CD4-positive, alpha-beta memory T cell (primary cell): Measurements from ENCODE around the gene TOX4. TPM values are rescaled to one million over a fixed set of nuclear protein-coding genes. Genes with fewer than 3 reads are reported as not detected.

Experiments used
- CTCF ChIA-PET: fragments of 350-600 bp; sonication (Branson Sonifier 250); formaldehyde crosslinking; loops from one replicate; lab custom pipeline; 2021; ENCODE audit warnings: inconsistent platforms; ENCODE audit not compliant: partially characterized antibody; lab: Charles Lee
- POLR2A ChIA-PET: fragments of 350-600 bp; sonication (Branson Sonifier 250); formaldehyde crosslinking; loops from one replicate; lab custom pipeline; 2021; ENCODE audit not compliant: partially characterized antibody; lab: Charles Lee
- DNase-seq, 5 donors: peaks; one replicate each; pipeline versions ENCODE4 v3.0.0 to v3.0.0-alpha.2; 2020 to 2022; ENCODE audit warnings: mixed read lengths in 1 of 5
- H3K27ac ChIP-seq: one replicate; pipeline ENCODE4 v1.7.0; 2013; ENCODE audit warnings: low read depth, low read length
- H3K27me3 ChIP-seq: 2 replicates; pipeline ENCODE4 v1.7.0; 2013; ENCODE audit warnings: mild to moderate bottlenecking, low read length, moderate library complexity; ENCODE audit not compliant: insufficient read depth
- H3K36me3 ChIP-seq: 2 replicates; pipeline ENCODE4 v1.7.0; 2013; ENCODE audit warnings: mild to moderate bottlenecking, low read length, moderate library complexity; ENCODE audit not compliant: insufficient read depth
- H3K4me1 ChIP-seq: 2 replicates; pipeline ENCODE4 v1.7.0; 2013; ENCODE audit warnings: mild to moderate bottlenecking, low read length, moderate library complexity; ENCODE audit not compliant: insufficient read depth
- H3K4me3 ChIP-seq, 2 donors: one replicate each; pipeline ENCODE4 v1.7.0; 2013; ENCODE audit warnings: low read length in 2 of 2, mild to moderate bottlenecking in 1 of 2
- H3K9me3 ChIP-seq, 2 donors: one replicate each; pipeline ENCODE4 v1.7.0; 2013; ENCODE audit warnings: low read length in 2 of 2, control low read depth in 1 of 2; ENCODE audit not compliant: control insufficient read depth in 1 of 2
- H3K27ac Mint-ChIP-seq, 7 donors: one replicate each; pipeline ENCODE4 v1.8.0; 2020 to 2021; ENCODE audit warnings: mixed read lengths in 7 of 7, mild to moderate bottlenecking in 6 of 7, inconsistent platforms in 3 of 7, moderate library complexity in 3 of 7
- H3K27me3 Mint-ChIP-seq, 2 donors: one replicate each; pipeline ENCODE4 v1.8.0; 2020 to 2021; ENCODE audit warnings: mixed read lengths in 2 of 2
- H3K36me3 Mint-ChIP-seq, 2 donors: one replicate each; pipeline ENCODE4 v1.8.0; 2020 to 2021; ENCODE audit warnings: mixed read lengths in 2 of 2, inconsistent platforms in 1 of 2, mild to moderate bottlenecking in 1 of 2
- H3K4me1 Mint-ChIP-seq, 4 donors: one replicate each; pipeline ENCODE4 v1.8.0; 2020 to 2021; ENCODE audit warnings: mixed read lengths in 4 of 4, mild to moderate bottlenecking in 1 of 4
- H3K4me3 Mint-ChIP-seq, 8 donors: one replicate each; pipeline ENCODE4 v1.8.0; 2020 to 2021; ENCODE audit warnings: mixed read lengths in 8 of 8, mild to moderate bottlenecking in 7 of 8, moderate library complexity in 6 of 8, inconsistent platforms in 3 of 8
- H3K9me3 Mint-ChIP-seq, 8 donors: one replicate each; pipeline ENCODE4 v1.8.0; 2020 to 2021; ENCODE audit warnings: mixed read lengths in 8 of 8, mild to moderate bottlenecking in 5 of 8, inconsistent platforms in 3 of 8, moderate library complexity in 1 of 8
- intact Hi-C: fragments of 100-400 bp; cut with micrococcal nuclease; formaldehyde crosslinking; loops from one replicate; pipeline ENCODE4 v1.15.1; 2023
- polyA plus RNA-seq, 2 donors: library from polyadenylated mRNA; unstranded; fragments of 300-500 nt; fragmentation: Illumina TruSeq; gene quantifications; one replicate each; pipeline ENCODE4 v1.2.3, GENCODE V29; 2021
- total RNA-seq, 2 experiments: library from RNA; stranded (reverse); gene quantifications; one replicate each; pipeline ENCODE4 v1.2.3, GENCODE V29; 2021

TOX4 gene
- total and polyA plus RNA-seq, 4 experiments from 2014 or later = 81.8 to 86.2 (median 84.8) TPM

GRCh38 chr14:21498540-21499526 lies 21.8 kb downstream of the TOX4 start:
- Histone ChIP-seq H3K27ac (peak overlapping the region; percentile 55), H3K27me3 (no peaks in the 10 kb centered on the region), H3K36me3 (peaks cover 67% of the 10 kb centered on the region), H3K4me1 (peaks cover 15% of the 10 kb centered on the region), H3K9me3 (no peaks in the 10 kb centered on the region), H3K4me3 (no peak overlapping the region)
- Mint-ChIP-seq H3K4me3 (peak overlapping the region in 5 of 8 donors; percentile 2 to 75 (median 41)), H3K27ac (peak overlapping the region; percentile 55 to 92 (median 82)), H3K36me3 (peaks cover 30 to 83% of the 10 kb centered on the region in 2 donors), H3K9me3 (no peaks in the 10 kb centered on the region), H3K4me1 (peaks cover 18 to 43% (median 22%) of the 10 kb centered on the region in 4 donors), H3K27me3 (no peaks in the 10 kb centered on the region)
- ChIA-PET POLR2A (interaction anchor here (0.6 to 3.3 kb wide), 11 partner anchors 11 to 683 kb away, joined by 3 to 20 read pairs (median 6); partner anchors contain the start of genes CHD8, METTL3, RAB2B and SALL2), CTCF (interaction anchor here (0.9 to 6.9 kb wide), 23 partner anchors 9 to 1071 kb away, joined by 3 to 146 read pairs (median 6); partner anchors contain the start of genes CHD8, METTL3, RAB2B and SALL2)
- intact Hi-C loops = loop anchor here (1.0 kb wide), 1 partner anchor 58 kb away; no protein-coding TSS in a partner anchor
- DNase-seq = peak; percentile 50 to 65 (median 58)

GRCh38 chr14:21501568-21501967 lies 24.6 kb downstream of the TOX4 start:
- Mint-ChIP-seq H3K36me3 (peaks cover 22 to 71% of the 10 kb centered on the region in 2 donors), H3K9me3 (no peaks in the 10 kb centered on the region), H3K4me3 (no peak overlapping the region), H3K27me3 (no peaks in the 10 kb centered on the region), H3K4me1 (peaks cover 23 to 56% (median 32%) of the 10 kb centered on the region in 4 donors), H3K27ac (peak overlapping the region in 3 of 7 donors; percentile 52 to 63 (median 60))
- POLR2A ChIA-PET = interaction anchor here (2.2 kb wide), 1 partner anchor 10 kb away, joined by 12 read pairs; the partner anchor contains the start of gene METTL3
- no peaks in the 10 kb centered on the region for H3K27me3 ChIP-seq
- H3K4me1 ChIP-seq = peaks cover 26% of the 10 kb centered on the region
- CTCF ChIA-PET = interaction anchor here (1.7 to 6.9 kb wide), 3 partner anchors 13 to 56 kb away, joined by 9 to 146 read pairs (median 25); partner anchors contain the start of genes RAB2B and TOX4
- H3K9me3 ChIP-seq = no peaks in the 10 kb centered on the region
- H3K36me3 ChIP-seq = peaks cover 51% of the 10 kb centered on the region
- no peak overlapping the region for H3K27ac ChIP-seq
- intact Hi-C loops = no loop called here
- no peak overlapping the region for H3K4me3 ChIP-seq
- no peak for DNase-seq

GRCh38 chr14:21503376-21503775 lies 26.4 kb downstream of the TOX4 start:
- Mint-ChIP-seq H3K27me3 (no peaks in the 10 kb centered on the region), H3K9me3 (no peaks in the 10 kb centered on the region), H3K27ac (peak overlapping the region in 6 of 7 donors; percentile 10 to 74 (median 40)), H3K4me3 (peak overlapping the region in 1 of 8 donors; percentile 23), H3K36me3 (peaks cover 22 to 65% of the 10 kb centered on the region in 2 donors), H3K4me1 (peaks cover 29 to 66% (median 42%) of the 10 kb centered on the region in 4 donors)
- Histone ChIP-seq H3K9me3 (no peaks in the 10 kb centered on the region), H3K4me3 (no peak overlapping the region), H3K36me3 (peaks cover 41% of the 10 kb centered on the region), H3K27ac (no peak overlapping the region), H3K27me3 (no peaks in the 10 kb centered on the region), H3K4me1 (peaks cover 34% of the 10 kb centered on the region)
- DNase-seq = no peak
- intact Hi-C loops = no loop called here
- CTCF ChIA-PET = interaction anchor here (6.9 kb wide), 1 partner anchor 54 kb away, joined by 146 read pairs; no protein-coding TSS in a partner anchor
- POLR2A ChIA-PET = interaction anchor here (2.2 kb wide), 1 partner anchor 8 kb away, joined by 12 read pairs; the partner anchor contains the start of gene METTL3

DNA sequence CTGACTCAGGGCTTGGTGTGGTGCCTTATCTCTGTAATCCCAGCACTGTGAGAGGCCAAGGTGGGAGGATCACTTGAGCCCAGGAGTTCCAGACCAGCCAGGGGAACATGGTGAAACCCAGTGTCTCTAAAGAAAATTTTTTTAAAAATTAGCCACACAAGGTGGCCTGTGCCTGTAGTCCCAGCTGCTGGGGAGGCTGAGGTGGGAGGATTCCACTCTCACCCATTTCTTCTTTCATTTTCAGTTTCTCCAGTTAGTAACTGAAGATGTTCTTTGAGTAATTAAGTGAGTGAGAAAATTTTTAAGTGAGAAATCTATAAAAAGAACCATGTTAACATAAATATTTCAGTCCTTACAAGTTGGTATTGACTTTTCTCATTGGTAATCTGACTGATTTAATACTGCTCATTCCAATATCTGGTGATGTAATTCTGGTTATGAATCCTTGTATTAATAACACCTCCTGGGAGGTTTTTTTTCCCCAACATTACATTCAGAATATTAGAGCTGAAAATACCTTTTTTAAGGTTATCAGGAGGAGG lies 28.1 kb downstream of the TOX4 start:
- H3K36me3 Mint-ChIP-seq = peaks cover 16 to 54% of the 10 kb centered on the region in 2 donors
- H3K4me3 Mint-ChIP-seq = peak overlapping the region in 4 of 8 donors; percentile 31 to 71 (median 38)
- DNase-seq = peak in 1 of 5 donors; percentile 25
- Histone ChIP-seq H3K9me3 (no peaks in the 10 kb centered on the region), H3K4me1 (peaks cover 35% of the 10 kb centered on the region), H3K27ac (peak overlapping the region; percentile 9), H3K27me3 (no peaks in the 10 kb centered on the region), H3K4me3 (no peak overlapping the region), H3K36me3 (peaks cover 32% of the 10 kb centered on the region)
- H3K4me1 Mint-ChIP-seq = peaks cover 26 to 66% (median 43%) of the 10 kb centered on the region in 4 donors
- no peaks in the 10 kb centered on the region for H3K9me3 Mint-ChIP-seq
- ChIA-PET CTCF (interaction anchor here (0.8 kb wide), 1 partner anchor 52 kb away, joined by 3 read pairs; no protein-coding TSS in a partner anchor), POLR2A (no interaction called here)
- peak overlapping the region in 6 of 7 donors; percentile 22 to 83 (median 74) for H3K27ac Mint-ChIP-seq
- intact Hi-C loops = no loop called here
- H3K27me3 Mint-ChIP-seq = no peaks in the 10 kb centered on the region

- Mint-ChIP-seq H3K4me1 (peaks cover 29 to 68% (median 49%) of the 10 kb centered on the region in 4 donors), H3K27me3 (no peaks in the 10 kb centered on the region), H3K27ac (peak overlapping the region in 1 of 7 donors; percentile 83), H3K36me3 (peaks cover 13 to 51% of the 10 kb centered on the region in 2 donors), H3K4me3 (no peak overlapping the region), H3K9me3 (peaks cover 0 to 2% (median 0%) of the 10 kb centered on the region in 8 donors)
- no peaks in the 10 kb centered on the region for H3K27me3 ChIP-seq
- H3K9me3 ChIP-seq = no peaks in the 10 kb centered on the region
- ChIA-PET POLR2A (no interaction called here), CTCF (interaction anchor here (8.8 kb wide), 1 partner anchor 8 kb away, joined by 79 read pairs; no protein-coding TSS in a partner anchor)
- DNase-seq = no peak
- H3K4me3 ChIP-seq = no peak overlapping the region
- intact Hi-C loops = no loop called here
- H3K27ac ChIP-seq = no peak overlapping the region
- peaks cover 21% of the 10 kb centered on the region for H3K36me3 ChIP-seq
- peaks cover 42% of the 10 kb centered on the region for H3K4me1 ChIP-seq
Observed at GRCh38 chr14:21506557-21506956, 29.6 kb downstream of the TOX4 start.

DNA sequence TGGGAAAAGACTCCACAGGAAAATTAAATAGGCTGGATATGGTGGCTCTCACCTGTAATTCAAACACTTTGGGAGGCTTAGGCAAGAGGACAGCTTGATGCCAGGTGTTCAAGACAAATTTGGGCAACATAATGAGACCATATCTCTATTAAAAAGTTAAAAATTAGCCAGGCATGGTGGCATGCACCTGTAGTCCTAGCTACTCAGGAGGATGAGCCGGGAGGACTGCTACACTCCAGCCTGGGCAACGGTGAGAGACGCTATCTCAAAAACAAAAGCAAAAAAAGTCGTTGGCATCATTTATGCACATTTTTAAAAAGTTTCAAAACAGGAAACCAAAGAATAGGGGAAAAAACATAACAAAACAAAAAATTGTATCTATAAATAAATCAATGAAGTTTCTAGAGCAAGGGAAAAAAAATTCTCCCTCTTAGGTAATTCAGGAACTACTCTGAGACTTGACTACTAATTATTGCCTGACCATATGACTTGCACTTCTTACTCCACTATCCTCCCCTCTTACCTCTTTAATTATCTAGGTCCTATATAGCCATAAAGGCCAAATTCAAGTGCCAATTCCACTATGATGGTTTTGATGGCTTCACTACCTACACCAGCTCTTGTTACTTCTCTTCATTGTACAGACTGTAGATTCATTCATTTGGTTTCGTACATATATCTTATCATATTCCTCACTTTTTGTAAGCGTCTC lies 32.6 kb downstream of the TOX4 start:
- Histone ChIP-seq H3K4me3 (peak overlapping the region; percentile 93 to 100), H3K27me3 (no peaks in the 10 kb centered on the region), H3K36me3 (no peaks in the 10 kb centered on the region), H3K9me3 (no peaks in the 10 kb centered on the region), H3K4me1 (peaks cover 48% of the 10 kb centered on the region), H3K27ac (peak overlapping the region; percentile 88)
- DNase-seq = no peak
- peaks cover 0 to 2% (median 0%) of the 10 kb centered on the region in 8 donors for H3K9me3 Mint-ChIP-seq
- H3K36me3 Mint-ChIP-seq = peaks cover 4 to 27% of the 10 kb centered on the region in 2 donors
- CTCF ChIA-PET = interaction anchor here (8.8 kb wide), 1 partner anchor 11 kb away, joined by 79 read pairs; no protein-coding TSS in a partner anchor
- peak overlapping the region; percentile 97 to 100 (median 98) for H3K4me3 Mint-ChIP-seq
- H3K4me1 Mint-ChIP-seq = peaks cover 32 to 62% (median 46%) of the 10 kb centered on the region in 4 donors
- peak overlapping the region; percentile 23 to 100 (median 99) for H3K27ac Mint-ChIP-seq
- no peaks in the 10 kb centered on the region for H3K27me3 Mint-ChIP-seq
- POLR2A ChIA-PET = interaction anchor here (2.5 to 4.9 kb wide), 3 partner anchors 11 to 33 kb away, joined by 20 to 55 read pairs (median 49); partner anchors contain the start of genes RAB2B, SALL2 and TOX4
- intact Hi-C loops = loop anchor here (2.0 kb wide), 1 partner anchor 1257 kb away; the partner anchor contains the start of gene OXA1L
